Activated naive CD4-positive, alpha-beta T cell (primary cell): ENCODE measurements around the gene NECTIN1.
A peak's percentile ranks its signal among the peaks of the same experiment; 100 is the strongest.

Source experiments
- DNase-seq, 4 experiments: peaks; one replicate each; lab custom pipeline; 2025; lab: John Stamatoyannopoulos, UW

NECTIN1 gene

GRCh38 chr11:119728651-119729580 is at the start of gene NECTIN1:
Gene NECTIN1, minus strand, starts transcription at chr11:119729200. Its CDS starts 647 bp downstream, at chr11:119728553.
- DNase-seq, result peak; percentile 69 to 80 (median 70)

- DNase-seq, result no peak
These were observed 49.6 kb upstream of the NECTIN1 start for GRCh38 chr11:119778391-119779194.

DNA sequence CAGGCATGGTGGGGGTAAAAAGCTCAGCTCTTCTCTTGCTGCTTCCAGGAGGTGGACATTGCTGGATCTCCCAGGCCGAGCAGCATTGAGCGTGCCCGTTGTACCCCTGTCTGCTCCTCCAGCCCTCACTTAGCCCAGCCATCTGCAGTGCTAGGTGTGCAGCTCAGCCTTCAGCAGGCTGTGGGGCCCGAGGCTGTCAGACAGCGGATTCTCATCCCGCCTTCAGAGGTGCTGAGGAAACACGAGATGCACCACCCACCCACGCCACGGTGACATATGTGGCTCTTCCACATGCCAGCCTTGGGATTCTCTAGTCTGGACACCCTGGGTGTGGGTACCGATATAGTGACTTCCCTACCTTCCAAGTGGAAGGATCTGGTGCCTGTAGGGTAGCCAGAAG is 48.9 kb upstream of the NECTIN1 start:
- DNase-seq, result no peak

DNA sequence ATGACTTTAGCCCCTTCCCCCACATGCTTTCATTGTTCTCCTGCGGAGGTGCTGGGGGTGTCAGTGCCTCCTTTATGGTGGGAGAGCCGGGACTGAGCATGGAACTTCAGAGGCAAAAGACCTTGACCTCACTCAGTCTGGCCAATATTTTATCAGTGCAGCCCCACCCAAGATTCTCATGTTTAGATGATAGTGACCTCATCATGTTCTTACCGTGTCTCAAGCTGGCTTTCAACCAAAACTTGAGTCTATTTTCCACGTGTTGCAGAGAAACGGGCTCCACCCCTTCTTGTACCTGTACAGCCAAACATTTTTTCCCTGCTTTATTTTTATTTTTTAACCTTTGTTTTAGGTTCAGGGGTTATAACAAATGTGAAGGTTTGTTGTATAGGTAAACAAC is 47.7 kb upstream of the NECTIN1 start:
- DNase-seq, result no peak

- no peak for DNase-seq
These were observed 47.1 kb upstream of the NECTIN1 start for GRCh38 chr11:119776031-119776636.

DNA sequence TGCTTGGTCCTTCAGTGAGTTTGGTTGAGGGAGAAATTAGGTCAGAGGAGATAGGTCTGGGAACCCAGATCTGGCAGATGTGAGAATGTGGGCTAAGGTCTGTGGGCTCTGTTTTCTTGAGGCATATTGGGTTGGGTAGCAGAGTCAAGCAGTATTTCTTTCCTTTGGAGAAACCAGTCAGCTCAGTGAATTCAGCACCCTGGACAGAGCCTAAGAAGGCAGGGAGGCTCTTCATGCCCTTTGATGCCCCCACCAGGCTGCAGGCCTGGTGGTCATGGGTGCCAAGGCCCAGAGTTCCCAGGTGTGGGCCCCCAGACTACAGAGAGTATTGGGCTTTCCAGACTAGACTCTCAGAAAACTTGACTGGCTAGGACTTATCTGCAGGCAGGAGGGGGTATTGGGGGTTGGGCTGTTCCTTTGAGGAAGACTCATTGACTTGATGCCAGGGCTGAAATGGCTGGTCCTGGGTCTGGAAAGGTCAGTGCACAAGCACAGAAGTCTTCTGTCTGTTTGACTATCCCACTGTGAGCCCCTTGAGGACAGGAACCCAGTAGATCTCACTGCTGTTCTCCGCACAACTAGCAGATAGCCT is 45.3 kb upstream of the NECTIN1 start:
- DNase-seq, result no peak

GRCh38 chr11:119772641-119773415 is 43.8 kb upstream of the NECTIN1 start:
- DNase-seq, result no peak

DNA sequence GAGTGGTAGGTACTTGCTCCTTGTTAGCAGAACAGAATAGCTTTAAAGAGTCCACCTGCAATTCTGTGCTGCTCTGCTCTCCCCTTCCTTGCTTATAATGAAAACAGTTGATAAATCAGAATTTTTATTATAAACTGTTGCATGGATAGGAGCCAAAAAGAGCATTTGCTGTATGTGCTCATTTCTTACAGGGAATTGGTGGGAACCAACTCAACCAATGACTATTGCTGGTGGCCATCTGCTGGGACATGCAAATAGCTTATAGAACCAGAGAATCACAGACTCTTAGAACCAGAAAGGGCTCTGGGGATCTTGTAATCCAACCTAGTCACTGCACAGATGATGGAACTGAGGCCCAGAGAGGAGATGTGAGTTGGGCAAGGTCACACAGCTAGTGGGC is 43.1 kb upstream of the NECTIN1 start:
- DNase-seq, result no peak

DNA sequence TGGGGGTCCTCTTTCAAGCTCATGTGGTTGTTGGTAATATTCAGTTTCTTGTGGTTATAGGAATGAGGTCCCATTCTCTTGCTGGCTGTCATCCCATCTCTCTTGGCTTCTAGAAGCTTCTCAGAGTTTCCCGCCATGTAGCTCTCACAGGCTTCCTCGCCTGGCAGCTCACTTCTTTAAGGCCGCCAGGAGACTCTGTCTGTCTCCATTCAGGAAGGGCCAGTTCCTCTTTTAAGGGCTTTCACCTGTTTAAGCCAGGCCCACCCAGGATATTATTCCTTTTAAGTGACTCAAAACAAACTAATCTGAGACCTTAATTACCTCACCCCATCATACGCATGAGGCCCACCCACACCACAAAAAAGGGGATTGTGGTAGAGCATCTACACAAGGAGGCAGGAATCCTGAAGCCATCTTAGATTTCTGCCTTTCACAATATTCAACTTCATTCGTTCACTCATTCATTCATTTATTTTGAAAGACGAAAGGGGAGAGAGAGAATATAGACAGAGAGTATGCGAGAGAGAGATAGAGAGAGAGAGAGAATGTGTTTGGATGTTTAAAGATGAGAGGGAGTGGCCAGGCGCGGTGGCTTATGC is 42.3 kb upstream of the NECTIN1 start:
- no peak for DNase-seq

GRCh38 chr11:119765628-119766027 is 36.6 kb upstream of the NECTIN1 start:
- no peak for DNase-seq

GRCh38 chr11:119764108-119764868 is 35.3 kb upstream of the NECTIN1 start:
- no peak for DNase-seq

GRCh38 chr11:119763071-119763728 is 34.2 kb upstream of the NECTIN1 start:
- DNase-seq, result no peak

DNA sequence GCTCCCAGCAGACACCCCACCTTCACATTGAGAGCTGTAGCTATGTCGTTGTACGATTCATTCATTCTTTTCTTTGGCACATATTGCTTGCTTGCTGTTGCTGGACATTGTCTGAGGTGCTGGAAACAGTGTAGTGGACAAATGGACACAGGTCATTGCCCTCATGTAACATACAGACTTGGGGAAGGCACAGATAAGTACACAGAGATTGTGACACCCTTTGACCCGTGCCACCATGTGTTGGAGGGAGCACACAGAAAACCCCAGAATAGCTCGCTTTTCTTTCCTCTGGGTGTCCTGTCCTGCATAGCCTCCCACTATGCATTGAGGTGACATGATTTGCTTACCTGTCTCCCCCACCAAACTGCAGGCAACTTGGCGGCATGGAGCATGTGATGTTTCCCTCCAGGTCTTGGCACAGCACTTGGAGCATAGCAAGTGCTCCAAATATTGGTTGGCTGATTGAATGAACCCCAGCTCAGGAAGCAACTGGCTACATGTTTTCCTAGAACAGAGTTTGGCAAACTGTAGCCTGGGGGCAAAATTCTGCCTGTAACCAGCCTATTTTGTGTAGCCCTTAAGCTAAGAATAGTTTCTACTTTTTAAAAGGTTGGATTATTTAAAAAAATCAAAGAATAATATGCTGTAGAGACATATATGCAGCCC is 30.9 kb upstream of the NECTIN1 start:
- no peak for DNase-seq

DNA sequence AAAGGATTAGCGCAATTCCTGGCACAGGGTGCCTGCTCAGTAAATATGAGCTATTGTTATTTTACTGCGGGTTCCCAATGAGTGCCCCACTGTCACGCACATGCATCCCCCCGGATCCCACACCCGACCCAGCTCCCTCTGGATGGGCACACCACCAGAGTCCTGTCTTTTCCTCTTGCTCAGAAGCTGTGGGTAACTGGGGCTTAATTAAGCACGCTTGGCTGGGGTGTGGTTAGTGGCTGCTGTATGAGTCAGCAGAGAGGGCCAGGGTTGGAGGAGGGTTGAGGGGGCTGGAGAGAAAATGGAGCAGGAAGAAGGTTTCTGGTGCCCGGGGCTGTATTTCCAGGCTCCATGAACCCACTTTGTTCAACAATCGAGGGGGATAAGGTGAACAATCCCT is 30.3 kb upstream of the NECTIN1 start:
- DNase-seq, result no peak

DNA sequence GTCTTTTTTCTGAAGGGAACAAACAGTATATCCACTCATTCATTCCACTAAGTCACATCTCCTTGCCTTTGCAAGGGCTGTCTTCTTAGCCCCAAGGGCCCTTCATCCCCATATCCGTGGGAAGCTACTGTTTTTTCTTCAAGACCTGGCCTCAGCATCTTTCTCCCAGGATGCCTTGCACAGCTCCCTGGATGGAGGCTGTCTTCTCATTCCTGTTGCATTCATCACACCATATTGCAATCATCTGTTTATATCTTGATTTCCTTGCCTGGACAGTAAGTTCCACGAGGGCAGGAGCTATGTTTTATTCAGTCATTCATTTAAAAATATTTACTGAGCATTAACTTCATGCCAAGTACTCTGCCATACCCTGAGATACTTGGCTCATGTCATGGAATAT is 29.3 kb upstream of the NECTIN1 start:
- DNase-seq, result no peak

DNA sequence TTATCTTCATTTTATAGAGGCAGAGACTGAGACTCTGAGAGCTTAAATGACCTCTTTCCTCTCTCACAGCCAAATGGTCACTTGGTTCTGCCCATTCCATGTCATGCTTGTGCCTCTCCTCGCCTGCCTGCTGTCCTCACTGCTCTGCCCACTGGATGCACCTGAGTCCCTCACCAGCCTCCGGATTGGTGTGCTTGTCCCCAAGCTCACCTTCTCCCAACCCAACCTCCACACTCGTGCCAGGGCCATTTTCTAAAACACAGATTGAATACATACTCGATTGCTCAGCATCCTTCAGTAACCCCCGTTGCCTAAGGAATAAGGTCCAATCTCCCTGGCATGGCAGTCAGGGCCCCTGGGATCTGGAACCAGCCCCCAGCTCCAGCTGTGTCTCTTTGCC is 28.4 kb upstream of the NECTIN1 start:
- DNase-seq, result no peak

DNA sequence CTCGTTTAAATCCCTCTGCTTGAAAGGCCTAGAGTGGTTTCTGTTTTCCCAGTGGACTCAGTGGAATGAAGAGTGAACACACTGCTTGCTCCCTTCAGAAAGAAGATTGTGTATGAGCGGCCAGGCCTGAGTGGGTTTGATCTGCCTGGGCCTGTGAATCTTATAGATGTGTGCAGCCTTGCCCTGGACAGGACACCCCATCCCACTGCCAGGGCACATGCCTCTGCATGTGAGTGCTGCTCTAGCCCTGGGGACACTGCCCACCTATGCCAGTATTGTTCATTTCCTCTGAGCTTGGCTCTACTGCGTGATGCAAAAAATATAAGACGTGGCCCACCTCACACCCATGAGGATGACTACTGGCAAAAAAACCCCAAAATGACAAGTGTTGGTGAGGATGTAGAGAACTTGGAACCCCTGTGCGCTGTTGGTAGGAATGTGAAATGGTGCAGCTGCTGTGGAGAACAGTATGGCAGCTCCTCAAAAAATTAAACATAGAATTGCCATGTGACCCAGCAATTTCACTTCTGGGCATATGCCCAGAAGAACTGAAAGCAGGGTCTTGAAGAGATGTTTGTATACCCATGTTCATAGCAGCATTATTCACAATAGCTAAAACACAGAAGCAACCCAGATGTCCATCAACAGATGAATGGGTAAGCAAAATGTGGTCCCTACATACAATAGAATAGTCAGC is 27.3 kb upstream of the NECTIN1 start:
- DNase-seq, result no peak

GRCh38 chr11:119755356-119756071 is 26.5 kb upstream of the NECTIN1 start:
- no peak for DNase-seq
